Measurements from ENCODE around the gene C4BPB. TPM values are rescaled to one million over a fixed set of nuclear protein-coding genes. Genes with fewer than 3 reads are reported as not detected.

Gene C4BPB
- total RNA-seq, 1 experiment from 2014 or later = not detected

- Histone ChIP-seq H3K9me2 (replicated peaks; ENCODE audit: insufficient read depth, low read length) (no peaks in the 10 kb centered on the region), H3K36me3 (ENCODE audit: insufficient read depth, low read length) (no peaks in the 10 kb centered on the region), H3K4me2 (ENCODE audit: low read depth, low read length, poor library complexity, severe bottlenecking) (no peak overlapping the region), H3K4me1 (ENCODE audit: low read length) (no peaks in the 10 kb centered on the region), H3K9ac (ENCODE audit: low read length) (no peak overlapping the region), H3K27me3 (ENCODE audit: low read length) (no peaks in the 10 kb centered on the region), H4K20me1 (ENCODE audit: insufficient read depth, low read depth, low read length) (no peaks in the 10 kb centered on the region), H3K4me3 (ENCODE audit: low read length) (no peak overlapping the region), H3K27ac (ENCODE audit: low read length) (no peak overlapping the region), H2AFZ (ENCODE audit: low read length) (no peak overlapping the region), H3K9me3 (ENCODE audit: low read length) (no peaks in the 10 kb centered on the region), H3K79me2 (ENCODE audit: low read length) (no peaks in the 10 kb centered on the region)
- no peak for DNase-seq
Observed at GRCh38 chr1:207102146-207102545, 13.5 kb downstream of the C4BPB start.

- H3K4me3 ChIP-seq (ENCODE audit: low read length) = no peak overlapping the region
- no peaks in the 10 kb centered on the region for H3K27me3 ChIP-seq (ENCODE audit: low read length)
- no peak overlapping the region for H3K9ac ChIP-seq (ENCODE audit: low read length)
- no peaks in the 10 kb centered on the region for H3K9me2 ChIP-seq (replicated peaks; ENCODE audit: insufficient read depth, low read length)
- no peak overlapping the region for H3K4me2 ChIP-seq (ENCODE audit: low read depth, low read length, poor library complexity, severe bottlenecking)
- H3K4me1 ChIP-seq (ENCODE audit: low read length) = no peaks in the 10 kb centered on the region
- no peak overlapping the region for H3K27ac ChIP-seq (ENCODE audit: low read length)
- no peaks in the 10 kb centered on the region for H3K36me3 ChIP-seq (ENCODE audit: insufficient read depth, low read length)
- no peak overlapping the region for H2AFZ ChIP-seq (ENCODE audit: low read length)
- no peaks in the 10 kb centered on the region for H4K20me1 ChIP-seq (ENCODE audit: insufficient read depth, low read depth, low read length)
- no peak for DNase-seq
- H3K79me2 ChIP-seq (ENCODE audit: low read length) = no peaks in the 10 kb centered on the region
- H3K9me3 ChIP-seq (ENCODE audit: low read length) = no peaks in the 10 kb centered on the region
Observed at GRCh38 chr1:207102659-207103058, 14.0 kb downstream of the C4BPB start.

GRCh38 chr1:207103892-207104373 lies 15.3 kb downstream of the C4BPB start, which contains the start of gene C4BPA:
Gene C4BPA (plus strand): TSS chr1:207104233. CDS start chr1:207113026, 8,793 bp downstream.
- Histone ChIP-seq H3K9ac (ENCODE audit: low read length) (no peak within 1 kb of the TSS), H4K20me1 (ENCODE audit: insufficient read depth, low read depth, low read length) (no peaks in the 10 kb centered on the region), H3K4me2 (ENCODE audit: low read depth, low read length, poor library complexity, severe bottlenecking) (no peak within 1 kb of the TSS), H3K36me3 (ENCODE audit: insufficient read depth, low read length) (no peaks in the 10 kb centered on the region), H3K9me2 (replicated peaks; ENCODE audit: insufficient read depth, low read length) (no peaks in the 10 kb centered on the region), H3K9me3 (ENCODE audit: low read length) (no peaks in the 10 kb centered on the region), H3K79me2 (ENCODE audit: low read length) (no peaks in the 10 kb centered on the region), H3K27ac (ENCODE audit: low read length) (no peak within 1 kb of the TSS), H3K4me1 (ENCODE audit: low read length) (no peaks in the 10 kb centered on the region), H3K4me3 (ENCODE audit: low read length) (no peak within 1 kb of the TSS), H2AFZ (ENCODE audit: low read length) (no peak within 1 kb of the TSS), H3K27me3 (ENCODE audit: low read length) (no peaks in the 10 kb centered on the region)
- DNase-seq = no peak

- H2AFZ ChIP-seq (ENCODE audit: low read length) = no peak overlapping the region
- no peaks in the 10 kb centered on the region for H3K9me2 ChIP-seq (replicated peaks; ENCODE audit: insufficient read depth, low read length)
- DNase-seq = no peak
- no peaks in the 10 kb centered on the region for H3K79me2 ChIP-seq (ENCODE audit: low read length)
- no peaks in the 10 kb centered on the region for H3K9me3 ChIP-seq (ENCODE audit: low read length)
- no peak overlapping the region for H3K4me2 ChIP-seq (ENCODE audit: low read depth, low read length, poor library complexity, severe bottlenecking)
- H3K9ac ChIP-seq (ENCODE audit: low read length) = no peak overlapping the region
- H4K20me1 ChIP-seq (ENCODE audit: insufficient read depth, low read depth, low read length) = no peaks in the 10 kb centered on the region
- H3K4me1 ChIP-seq (ENCODE audit: low read length) = no peaks in the 10 kb centered on the region
- no peaks in the 10 kb centered on the region for H3K36me3 ChIP-seq (ENCODE audit: insufficient read depth, low read length)
- H3K27ac ChIP-seq (ENCODE audit: low read length) = no peak overlapping the region
- H3K4me3 ChIP-seq (ENCODE audit: low read length) = no peak overlapping the region
- no peaks in the 10 kb centered on the region for H3K27me3 ChIP-seq (ENCODE audit: low read length)
Observed at GRCh38 chr1:207109004-207109403, 20.3 kb downstream of the C4BPB start.

- Histone ChIP-seq H3K9me2 (replicated peaks; ENCODE audit: insufficient read depth, low read length) (no peaks in the 10 kb centered on the region), H4K20me1 (ENCODE audit: insufficient read depth, low read depth, low read length) (no peaks in the 10 kb centered on the region), H3K4me3 (ENCODE audit: low read length) (no peak overlapping the region), H3K27ac (ENCODE audit: low read length) (no peak overlapping the region), H3K9me3 (ENCODE audit: low read length) (no peaks in the 10 kb centered on the region), H3K9ac (ENCODE audit: low read length) (no peak overlapping the region), H2AFZ (ENCODE audit: low read length) (no peak overlapping the region), H3K4me1 (ENCODE audit: low read length) (no peaks in the 10 kb centered on the region), H3K79me2 (ENCODE audit: low read length) (no peaks in the 10 kb centered on the region), H3K4me2 (ENCODE audit: low read depth, low read length, poor library complexity, severe bottlenecking) (no peak overlapping the region), H3K36me3 (ENCODE audit: insufficient read depth, low read length) (no peaks in the 10 kb centered on the region), H3K27me3 (ENCODE audit: low read length) (no peaks in the 10 kb centered on the region)
- no peak for DNase-seq
Observed at GRCh38 chr1:207112616-207113296, 24.1 kb downstream of the C4BPB start.

- Histone ChIP-seq H3K9me3 (ENCODE audit: low read length) (no peaks in the 10 kb centered on the region), H3K4me2 (ENCODE audit: low read depth, low read length, poor library complexity, severe bottlenecking) (no peak overlapping the region), H3K36me3 (ENCODE audit: insufficient read depth, low read length) (no peaks in the 10 kb centered on the region), H4K20me1 (ENCODE audit: insufficient read depth, low read depth, low read length) (no peaks in the 10 kb centered on the region), H3K27ac (ENCODE audit: low read length) (no peak overlapping the region), H3K79me2 (ENCODE audit: low read length) (no peaks in the 10 kb centered on the region), H3K27me3 (ENCODE audit: low read length) (no peaks in the 10 kb centered on the region), H3K4me1 (ENCODE audit: low read length) (no peaks in the 10 kb centered on the region), H3K9ac (ENCODE audit: low read length) (no peak overlapping the region), H3K9me2 (replicated peaks; ENCODE audit: insufficient read depth, low read length) (no peaks in the 10 kb centered on the region), H2AFZ (ENCODE audit: low read length) (no peak overlapping the region), H3K4me3 (ENCODE audit: low read length) (no peak overlapping the region)
- DNase-seq = no peak
Observed at GRCh38 chr1:207115269-207115668, 26.6 kb downstream of the C4BPB start.

- Histone ChIP-seq H3K4me3 (ENCODE audit: low read length) (no peak overlapping the region), H3K4me1 (ENCODE audit: low read length) (no peaks in the 10 kb centered on the region), H3K36me3 (ENCODE audit: insufficient read depth, low read length) (no peaks in the 10 kb centered on the region), H3K9me2 (replicated peaks; ENCODE audit: insufficient read depth, low read length) (no peaks in the 10 kb centered on the region), H3K27ac (ENCODE audit: low read length) (no peak overlapping the region), H3K9ac (ENCODE audit: low read length) (no peak overlapping the region), H4K20me1 (ENCODE audit: insufficient read depth, low read depth, low read length) (no peaks in the 10 kb centered on the region), H3K4me2 (ENCODE audit: low read depth, low read length, poor library complexity, severe bottlenecking) (no peak overlapping the region), H3K9me3 (ENCODE audit: low read length) (peaks cover 17% of the 10 kb centered on the region), H3K27me3 (ENCODE audit: low read length) (peaks cover 3% of the 10 kb centered on the region; the same call in 1 of the 2 replicates), H2AFZ (ENCODE audit: low read length) (no peak overlapping the region), H3K79me2 (ENCODE audit: low read length) (no peaks in the 10 kb centered on the region)
- DNase-seq = no peak
Observed at GRCh38 chr1:207124389-207124788, 35.7 kb downstream of the C4BPB start.

- peaks cover 3% of the 10 kb centered on the region; the same call in 1 of the 2 replicates for H3K27me3 ChIP-seq (ENCODE audit: low read length)
Observed at GRCh38 chr1:207128336-207128921, 39.8 kb downstream of the C4BPB start.

More at GRCh38 chr1:207128336-207128921, 39.8 kb downstream of the C4BPB start:
- H3K36me3 ChIP-seq (ENCODE audit: insufficient read depth, low read length) = no peaks in the 10 kb centered on the region
- H3K27ac ChIP-seq (ENCODE audit: low read length) = no peak overlapping the region
- H3K9ac ChIP-seq (ENCODE audit: low read length) = no peak overlapping the region
- no peaks in the 10 kb centered on the region for H3K79me2 ChIP-seq (ENCODE audit: low read length)
- no peaks in the 10 kb centered on the region for H3K4me1 ChIP-seq (ENCODE audit: low read length)
- H4K20me1 ChIP-seq (ENCODE audit: insufficient read depth, low read depth, low read length) = no peaks in the 10 kb centered on the region
- H3K4me2 ChIP-seq (ENCODE audit: low read depth, low read length, poor library complexity, severe bottlenecking) = no peak overlapping the region
- no peak for DNase-seq
- H2AFZ ChIP-seq (ENCODE audit: low read length) = no peak overlapping the region
- peaks cover 18% of the 10 kb centered on the region for H3K9me3 ChIP-seq (ENCODE audit: low read length)
- H3K9me2 ChIP-seq (replicated peaks; ENCODE audit: insufficient read depth, low read length) = no peaks in the 10 kb centered on the region
- no peak overlapping the region for H3K4me3 ChIP-seq (ENCODE audit: low read length)
